ENCODE data around the gene NHS.

NHS gene

GRCh38 chrX:17631647-17632046 is 256.6 kb downstream of the NHS start:
- no peak overlapping the region for H3K4me3 ChIP-seq (ENCODE audit: low read depth in 1 of 2, low read length in 2 of 2)
- no peaks in the 10 kb centered on the region for H4K20me1 ChIP-seq (ENCODE audit: insufficient read depth, low read length)
- no peak overlapping the region for H3K27ac ChIP-seq (ENCODE audit: low read length)
- H3K27me3 ChIP-seq (ENCODE audit: insufficient read depth, low read length, poor library complexity) = no peaks in the 10 kb centered on the region
- TF ChIP-seq CTCF (IDR thresholded peaks at IDR 0.05; ENCODE audit: borderline replicate concordance, extremely low read depth, low read length, poor library complexity, severe bottlenecking) (no peak), EZH2 (IDR thresholded peaks at IDR 0.05; ENCODE audit: borderline replicate concordance, low read depth, low read length, severe bottlenecking) (no peak)
- no peaks in the 10 kb centered on the region for H3K9me3 ChIP-seq (ENCODE audit: insufficient read depth, low read length, severe bottlenecking)
- no peaks in the 10 kb centered on the region for H3K79me2 ChIP-seq (ENCODE audit: insufficient read depth, low read length)
- H3K4me2 ChIP-seq (ENCODE audit: insufficient read depth, low read length) = no peak overlapping the region
- ATAC-seq (ENCODE audit: insufficient read depth, low read depth) (no peak), DNase-seq (no peak)
- H3K9ac ChIP-seq (ENCODE audit: low read depth, low read length) = no peak overlapping the region
- no peak overlapping the region for H2AFZ ChIP-seq (ENCODE audit: low read depth, low read length)
- no peaks in the 10 kb centered on the region for H3K4me1 ChIP-seq (ENCODE audit: insufficient read depth, low read length)
- no peaks in the 10 kb centered on the region for H3K36me3 ChIP-seq (ENCODE audit: insufficient read depth, low read length)

- no peaks in the 10 kb centered on the region for H3K9me3 ChIP-seq (ENCODE audit: insufficient read depth, low read length, severe bottlenecking)
- no peak overlapping the region for H3K4me2 ChIP-seq (ENCODE audit: insufficient read depth, low read length)
- H3K4me1 ChIP-seq (ENCODE audit: insufficient read depth, low read length) = no peaks in the 10 kb centered on the region
- no peak overlapping the region for H3K9ac ChIP-seq (ENCODE audit: low read depth, low read length)
- no peak overlapping the region for H2AFZ ChIP-seq (ENCODE audit: low read depth, low read length)
- H3K27ac ChIP-seq (ENCODE audit: low read length) = no peak overlapping the region
- DNase-seq (no peak), ATAC-seq (ENCODE audit: insufficient read depth, low read depth) (no peak)
- H3K27me3 ChIP-seq (ENCODE audit: insufficient read depth, low read length, poor library complexity) = no peaks in the 10 kb centered on the region
- no peak overlapping the region for H3K4me3 ChIP-seq (ENCODE audit: low read depth in 1 of 2, low read length in 2 of 2)
- TF ChIP-seq EZH2 (IDR thresholded peaks at IDR 0.05; ENCODE audit: borderline replicate concordance, low read depth, low read length, severe bottlenecking) (no peak), CTCF (IDR thresholded peaks at IDR 0.05; ENCODE audit: borderline replicate concordance, extremely low read depth, low read length, poor library complexity, severe bottlenecking) (no peak)
- no peaks in the 10 kb centered on the region for H3K36me3 ChIP-seq (ENCODE audit: insufficient read depth, low read length)
- no peaks in the 10 kb centered on the region for H4K20me1 ChIP-seq (ENCODE audit: insufficient read depth, low read length)
- H3K79me2 ChIP-seq (ENCODE audit: insufficient read depth, low read length) = no peaks in the 10 kb centered on the region
Measured at GRCh38 chrX:17632942-17633341, 257.9 kb downstream of the NHS start.

GRCh38 chrX:17633546-17633945 is 258.5 kb downstream of the NHS start:
- ATAC-seq (ENCODE audit: insufficient read depth, low read depth) (no peak), DNase-seq (no peak)
- no peak for TF ChIP-seq EZH2 (IDR thresholded peaks at IDR 0.05; ENCODE audit: borderline replicate concordance, low read depth, low read length, severe bottlenecking)
- TF ChIP-seq CTCF (IDR thresholded peaks at IDR 0.05; ENCODE audit: borderline replicate concordance, extremely low read depth, low read length, poor library complexity, severe bottlenecking) = no peak
- no peaks in the 10 kb centered on the region for H3K4me1 ChIP-seq (ENCODE audit: insufficient read depth, low read length)
- no peaks in the 10 kb centered on the region for H3K36me3 ChIP-seq (ENCODE audit: insufficient read depth, low read length)
- no peak overlapping the region for H3K4me2 ChIP-seq (ENCODE audit: insufficient read depth, low read length)
- H3K4me3 ChIP-seq (ENCODE audit: low read depth in 1 of 2, low read length in 2 of 2) = no peak overlapping the region
- H3K9me3 ChIP-seq (ENCODE audit: insufficient read depth, low read length, severe bottlenecking) = no peaks in the 10 kb centered on the region
- H3K79me2 ChIP-seq (ENCODE audit: insufficient read depth, low read length) = no peaks in the 10 kb centered on the region
- H3K27me3 ChIP-seq (ENCODE audit: insufficient read depth, low read length, poor library complexity) = no peaks in the 10 kb centered on the region
- H4K20me1 ChIP-seq (ENCODE audit: insufficient read depth, low read length) = no peaks in the 10 kb centered on the region
- H3K27ac ChIP-seq (ENCODE audit: low read length) = no peak overlapping the region
- no peak overlapping the region for H2AFZ ChIP-seq (ENCODE audit: low read depth, low read length)
- H3K9ac ChIP-seq (ENCODE audit: low read depth, low read length) = no peak overlapping the region
